ENCODE results near the gene MTUS2. TPM values are rescaled to one million over a fixed set of nuclear protein-coding genes. Genes with fewer than 3 reads are reported as not detected.

Gene MTUS2
- total RNA-seq, 1 experiment from 2014 or later: not detected

DNA sequence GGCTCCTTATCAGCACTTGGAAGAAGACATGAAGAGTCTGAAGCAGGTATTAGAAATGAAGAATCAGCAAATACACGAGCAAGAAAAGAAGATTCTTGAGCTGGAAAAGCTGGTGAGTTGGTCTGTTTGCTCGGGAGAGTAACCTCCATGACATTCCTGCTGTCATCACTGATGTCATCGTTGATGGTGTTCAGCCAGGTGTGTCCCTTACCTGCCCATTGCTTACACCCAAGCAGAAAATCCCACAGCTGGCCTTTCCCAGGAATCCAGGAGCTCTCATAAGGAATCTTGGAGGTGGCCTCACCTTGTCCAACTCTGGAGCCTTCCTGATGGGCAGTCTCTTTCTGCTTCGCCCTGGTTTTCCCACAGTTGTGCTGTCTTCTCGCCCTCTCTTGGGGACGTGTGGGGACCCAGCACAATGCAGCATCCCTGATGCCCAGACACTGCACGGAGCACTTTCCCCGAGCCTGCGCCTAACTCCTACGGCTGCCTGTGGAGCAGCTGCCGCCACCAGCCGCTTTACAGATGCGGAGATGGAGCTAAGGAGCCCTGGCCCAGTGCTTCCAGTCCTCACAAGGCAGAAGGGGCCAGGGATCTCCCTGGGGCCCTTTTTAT lies 678.4 kb downstream of the MTUS2 start:
- DNase-seq (ENCODE audit: low read depth, low spot score): no peak

DNA sequence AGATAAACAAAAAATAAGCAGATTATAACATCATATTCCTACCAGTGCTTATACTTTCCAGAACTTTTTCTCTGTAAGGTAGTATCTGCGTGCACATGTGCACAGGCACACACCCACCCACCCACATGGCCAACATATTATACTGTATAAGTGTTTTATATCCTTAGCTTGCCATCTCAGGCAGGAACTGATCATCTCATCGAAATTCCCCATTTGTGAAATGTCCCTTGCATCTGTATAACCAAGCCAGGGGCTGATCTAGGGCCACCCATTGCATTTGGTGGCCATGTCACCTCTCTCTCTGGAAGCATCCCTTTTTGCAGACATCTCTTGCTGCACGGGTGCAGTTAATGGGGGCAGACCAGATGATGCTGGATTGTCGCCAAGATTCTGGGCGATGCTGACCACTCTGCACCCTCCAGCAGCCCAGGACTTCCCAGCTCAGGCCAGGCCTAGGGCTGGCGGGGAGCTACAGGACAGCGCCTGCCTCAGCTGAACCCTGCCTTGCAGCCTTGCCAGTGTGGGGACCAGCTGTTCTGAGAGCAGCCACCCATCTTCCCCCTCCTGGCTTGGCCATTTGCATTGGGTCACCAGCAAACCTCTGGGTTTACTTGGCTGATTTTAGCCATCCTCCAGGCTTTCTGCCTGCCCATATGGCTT lies 679.5 kb downstream of the MTUS2 start:
- DNase-seq (ENCODE audit: low read depth, low spot score): no peak
- in situ Hi-C loops (cut with HindIII; ENCODE audit: low pct_unique_long_range_greater_than_20kb, low sequenced_read_pairs): no loop called here

More for the DNA sequence above, 678.4 kb downstream of the MTUS2 start:
- in situ Hi-C loops (cut with HindIII; ENCODE audit: low pct_unique_long_range_greater_than_20kb, low sequenced_read_pairs): no loop called here

GRCh38 chr13:29500386-29500785 lies 680.2 kb downstream of the MTUS2 start:
- no peak for DNase-seq (ENCODE audit: low read depth, low spot score)
- in situ Hi-C loops (cut with HindIII; ENCODE audit: low pct_unique_long_range_greater_than_20kb, low sequenced_read_pairs): no loop called here

DNA sequence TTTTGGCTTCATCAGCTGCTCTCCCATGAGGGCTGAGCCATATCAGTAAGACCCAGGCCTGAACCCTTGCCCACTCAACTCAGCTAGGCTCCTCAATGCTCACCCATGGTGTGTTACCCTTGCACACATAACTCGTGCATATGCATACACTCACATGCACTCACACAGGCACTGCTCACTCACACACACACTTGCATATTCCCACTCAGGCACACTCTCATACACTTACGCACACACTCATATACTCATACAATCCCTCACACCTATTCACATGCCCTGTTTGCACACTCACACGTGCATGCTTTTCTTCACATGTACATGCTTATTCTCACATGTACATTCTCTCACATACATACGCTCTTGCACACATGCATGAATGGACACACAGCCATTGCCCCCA lies 681.5 kb downstream of the MTUS2 start:
- DNase-seq (ENCODE audit: low read depth, low spot score): no peak
- in situ Hi-C loops (cut with HindIII; ENCODE audit: low pct_unique_long_range_greater_than_20kb, low sequenced_read_pairs): no loop called here

GRCh38 chr13:29502391-29503008 lies 682.4 kb downstream of the MTUS2 start:
- in situ Hi-C loops (cut with HindIII; ENCODE audit: low pct_unique_long_range_greater_than_20kb, low sequenced_read_pairs): no loop called here
- no peak for DNase-seq (ENCODE audit: low read depth, low spot score)

DNA sequence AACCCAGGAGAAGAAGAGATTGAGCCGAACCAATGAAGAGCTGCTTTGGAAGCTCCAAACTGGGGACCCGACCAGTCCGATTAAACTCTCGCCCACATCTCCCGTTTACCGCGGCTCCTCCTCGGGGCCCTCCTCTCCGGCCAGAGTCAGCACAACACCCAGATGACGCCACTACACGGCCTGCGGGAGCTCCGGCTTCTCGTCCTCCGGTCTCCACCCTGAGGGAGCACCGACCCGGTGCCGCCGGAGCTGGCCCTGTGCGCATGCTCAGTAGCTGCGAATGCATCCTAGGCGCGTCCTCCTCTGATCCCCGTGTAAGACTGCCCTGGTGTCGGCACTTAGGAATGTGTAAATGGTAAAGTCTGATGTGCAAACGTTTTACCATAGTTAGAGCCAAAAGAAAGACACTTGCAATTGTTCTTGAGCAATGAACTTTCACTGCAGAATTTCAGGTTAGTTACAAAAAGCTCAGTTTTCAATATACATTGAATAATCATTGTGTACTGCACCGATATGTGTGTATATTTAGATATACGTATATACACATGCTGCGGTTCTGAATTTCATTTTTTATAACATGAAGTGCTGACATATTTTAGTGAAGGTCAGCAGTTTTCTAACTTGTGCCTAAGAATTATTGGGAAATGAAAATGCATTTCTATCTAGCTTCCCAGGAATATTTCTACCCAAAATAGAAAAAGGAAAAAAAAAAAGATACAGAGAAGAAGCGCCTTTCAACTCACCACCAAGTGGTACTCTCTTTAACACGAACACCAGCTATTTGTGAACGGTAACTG lies 683.1 kb downstream of the MTUS2 start:
- no peak for DNase-seq (ENCODE audit: low read depth, low spot score)
- in situ Hi-C loops (cut with HindIII; ENCODE audit: low pct_unique_long_range_greater_than_20kb, low sequenced_read_pairs): no loop called here

GRCh38 chr13:29504691-29505090 lies 684.6 kb downstream of the MTUS2 start:
- in situ Hi-C loops (cut with HindIII; ENCODE audit: low pct_unique_long_range_greater_than_20kb, low sequenced_read_pairs): no loop called here
- DNase-seq (ENCODE audit: low read depth, low spot score): no peak

- in situ Hi-C loops (cut with HindIII; ENCODE audit: low pct_unique_long_range_greater_than_20kb, low sequenced_read_pairs): no loop called here
- DNase-seq (ENCODE audit: low read depth, low spot score): no peak
Measured at GRCh38 chr13:29505511-29505910, 685.4 kb downstream of the MTUS2 start.

DNA sequence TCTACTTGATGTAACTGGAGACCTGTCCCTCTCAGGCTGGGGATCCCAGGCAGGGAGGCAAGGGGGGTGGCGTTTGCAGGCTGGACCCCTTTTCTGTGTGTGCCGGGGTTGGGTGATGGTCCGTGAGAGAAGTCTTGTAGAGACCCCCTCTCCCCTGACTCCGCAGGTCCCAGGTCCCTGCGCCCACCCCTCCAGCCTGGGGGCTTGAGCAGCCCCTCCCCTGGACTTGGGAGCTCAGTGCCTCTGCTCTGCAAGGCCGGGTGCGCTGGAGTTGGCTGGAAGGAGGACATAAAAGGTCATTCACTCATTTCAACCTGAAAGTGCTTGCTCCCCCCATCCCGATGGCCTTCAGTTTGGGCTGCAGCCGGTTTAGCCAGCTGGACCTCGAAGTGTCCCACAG lies 685.8 kb downstream of the MTUS2 start:
- no peak for DNase-seq (ENCODE audit: low read depth, low spot score)
- in situ Hi-C loops (cut with HindIII; ENCODE audit: low pct_unique_long_range_greater_than_20kb, low sequenced_read_pairs): no loop called here

GRCh38 chr13:29507356-29507755 lies 687.2 kb downstream of the MTUS2 start:
- DNase-seq (ENCODE audit: low read depth, low spot score): no peak
- in situ Hi-C loops (cut with HindIII; ENCODE audit: low pct_unique_long_range_greater_than_20kb, low sequenced_read_pairs): no loop called here

GRCh38 chr13:29508130-29508875 lies 688.2 kb downstream of the MTUS2 start:
- in situ Hi-C loops (cut with HindIII; ENCODE audit: low pct_unique_long_range_greater_than_20kb, low sequenced_read_pairs): no loop called here

GRCh38 chr13:29508876-29509252 lies 688.7 kb downstream of the MTUS2 start:
- no peak for DNase-seq (ENCODE audit: low read depth, low spot score)
- in situ Hi-C loops (cut with HindIII; ENCODE audit: low pct_unique_long_range_greater_than_20kb, low sequenced_read_pairs): no loop called here

More at GRCh38 chr13:29508130-29508875, 688.2 kb downstream of the MTUS2 start:
- DNase-seq (ENCODE audit: low read depth, low spot score): peak; percentile 88

- in situ Hi-C loops (cut with HindIII; ENCODE audit: low pct_unique_long_range_greater_than_20kb, low sequenced_read_pairs): no loop called here
Measured at GRCh38 chr13:29509999-29510589, 690.0 kb downstream of the MTUS2 start.

GRCh38 chr13:29510651-29511084 lies 690.5 kb downstream of the MTUS2 start:
- in situ Hi-C loops (cut with HindIII; ENCODE audit: low pct_unique_long_range_greater_than_20kb, low sequenced_read_pairs): no loop called here

More at GRCh38 chr13:29509999-29510589, 690.0 kb downstream of the MTUS2 start:
- DNase-seq (ENCODE audit: low read depth, low spot score): no peak

GRCh38 chr13:29511106-29511796 lies 691.1 kb downstream of the MTUS2 start:
- no peak for DNase-seq (ENCODE audit: low read depth, low spot score)
- in situ Hi-C loops (cut with HindIII; ENCODE audit: low pct_unique_long_range_greater_than_20kb, low sequenced_read_pairs): no loop called here

More at GRCh38 chr13:29510651-29511084, 690.5 kb downstream of the MTUS2 start:
- no peak for DNase-seq (ENCODE audit: low read depth, low spot score)

- peak; percentile 28 for DNase-seq (ENCODE audit: low read depth, low spot score)
- in situ Hi-C loops (cut with HindIII; ENCODE audit: low pct_unique_long_range_greater_than_20kb, low sequenced_read_pairs): no loop called here
Measured at GRCh38 chr13:29511980-29512379, 691.8 kb downstream of the MTUS2 start.
